ENCODE measurements around the gene SETD4. TPM values are rescaled to one million over a fixed set of nuclear protein-coding genes. Genes with fewer than 3 reads are reported as not detected.

The SETD4 gene
- total and polyA plus RNA-seq, 2 of the 8 experiments (the other 6 are each of a cell fraction or from before 2014, with no cell fraction given): 20.1 to 46.6 TPM

GRCh38 chr21:36103434-36103833, 43.1 kb upstream of the SETD4 start (continued):
- no peak for TF ChIP-seq CHD7 (IDR thresholded peaks at IDR 0.05; ENCODE audit: insufficient replicate concordance, low read length)
